Suprapubic skin (tissue), 4 donors: ENCODE measurements around the gene MUC21. TPM values are rescaled to one million over a fixed set of nuclear protein-coding genes. Genes with fewer than 3 reads are reported as not detected.

Experiments used
- DNase-seq, 2 donors: peaks; one replicate each; pipeline ENCODE4 v3.0.0-alpha.2; 2019; ENCODE audit warnings: low spot score in 2 of 2
- H3K27ac ChIP-seq: fragments of 200-600 bp; sonication (generic); one replicate; pipeline ENCODE4 v1.5.1; 2019
- H3K27me3 ChIP-seq: fragments of 200-600 bp; sonication (generic); one replicate; pipeline ENCODE4 v1.5.1; 2019
- H3K36me3 ChIP-seq: fragments of 200-600 bp; sonication (generic); one replicate; pipeline ENCODE4 v1.5.1; 2019
- H3K4me1 ChIP-seq: fragments of 200-600 bp; sonication (generic); one replicate; pipeline ENCODE4 v1.5.1; 2019
- H3K4me3 ChIP-seq: fragments of 200-600 bp; sonication (generic); one replicate; pipeline ENCODE4 v1.5.1; 2019; ENCODE audit warnings: mild to moderate bottlenecking
- H3K9me3 ChIP-seq: fragments of 200-600 bp; sonication (generic); one replicate; pipeline ENCODE4 v1.5.1; 2019
- CTCF ChIP-seq, 2 donors: fragments of 200-600 bp in 1 of 2; fragments of 450-650 bp in 1 of 2; sonication (generic) in 1 of 2; IDR thresholded peaks; one replicate each; pipeline ENCODE4 v1.5.1; 2016 to 2019; ENCODE audit warnings: antibody characterized with exemption in 2 of 2, mild to moderate bottlenecking in 1 of 2, moderate library complexity in 1 of 2
- EP300 ChIP-seq: sonication (generic); formaldehyde crosslinking; IDR thresholded peaks from one replicate; pipeline ENCODE4 v1.6.1; 2017; ENCODE audit warnings: antibody characterized with exemption
- POLR2A ChIP-seq, 2 donors: fragments of 450-650 bp; IDR thresholded peaks; one replicate each; pipeline ENCODE4 v1.6.1; 2017; ENCODE audit warnings: antibody characterized with exemption in 2 of 2, mild to moderate bottlenecking in 2 of 2, moderate library complexity in 2 of 2
- POLR2AphosphoS5 ChIP-seq, 3 donors: sonication (generic); formaldehyde crosslinking; IDR thresholded peaks; one replicate each; pipeline ENCODE4 v1.6.1; 2017; ENCODE audit warnings: antibody characterized with exemption in 3 of 3
- WGBS: methylation state at CpG from one replicate; pipeline ENCODE4 v1.1.5; 2018; 5-methylcytosine and 5-hydroxymethylcytosine counted together
- total RNA-seq, 4 donors: library from RNA; depleted of rRNA; stranded (reverse); fragments of >200 nt; gene quantifications; one replicate each; pipeline ENCODE4 v1.1.0, GENCODE V29; 2016

Gene MUC21
- total RNA-seq, 4 donors from 2014 or later, result 0.38 TPM; not detected in 3

DNA sequence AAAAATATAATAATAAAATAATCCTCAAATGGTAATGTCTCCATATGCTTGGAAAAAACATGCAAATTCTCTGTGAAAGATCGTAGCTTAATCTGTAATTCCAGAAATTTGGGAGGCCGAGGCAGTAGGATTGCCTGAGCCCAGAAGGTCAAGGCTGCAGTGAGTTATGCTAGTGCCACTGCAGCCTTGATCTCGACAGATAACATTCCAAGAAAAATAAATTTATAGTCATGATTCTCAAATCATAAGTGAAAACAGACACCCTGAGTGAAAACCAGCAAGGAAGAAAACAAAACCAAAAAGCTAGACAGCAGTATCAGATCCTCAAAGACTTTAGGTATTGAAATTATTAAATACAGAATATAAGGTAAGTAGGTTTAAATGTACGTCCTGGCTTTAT, 3.8 kb upstream of the MUC21 start:
- Histone ChIP-seq H3K27ac (no peak overlapping the region), H3K36me3 (no peaks in the 10 kb centered on the region), H3K4me3 (no peak overlapping the region), H3K27me3 (no peaks in the 10 kb centered on the region), H3K9me3 (no peaks in the 10 kb centered on the region), H3K4me1 (peaks cover 11% of the 10 kb centered on the region)
- WGBS, result 55% methylated on average over 4 of the region's 4 CpGs
- no peak for TF ChIP-seq POLR2AphosphoS5 (IDR thresholded peaks at IDR 0.05)
- TF ChIP-seq EP300, result no peak
- no peak for TF ChIP-seq CTCF (IDR thresholded peaks at IDR 0.05)
- TF ChIP-seq POLR2A (IDR thresholded peaks at IDR 0.05), result no peak
- DNase-seq, result no peak

DNA sequence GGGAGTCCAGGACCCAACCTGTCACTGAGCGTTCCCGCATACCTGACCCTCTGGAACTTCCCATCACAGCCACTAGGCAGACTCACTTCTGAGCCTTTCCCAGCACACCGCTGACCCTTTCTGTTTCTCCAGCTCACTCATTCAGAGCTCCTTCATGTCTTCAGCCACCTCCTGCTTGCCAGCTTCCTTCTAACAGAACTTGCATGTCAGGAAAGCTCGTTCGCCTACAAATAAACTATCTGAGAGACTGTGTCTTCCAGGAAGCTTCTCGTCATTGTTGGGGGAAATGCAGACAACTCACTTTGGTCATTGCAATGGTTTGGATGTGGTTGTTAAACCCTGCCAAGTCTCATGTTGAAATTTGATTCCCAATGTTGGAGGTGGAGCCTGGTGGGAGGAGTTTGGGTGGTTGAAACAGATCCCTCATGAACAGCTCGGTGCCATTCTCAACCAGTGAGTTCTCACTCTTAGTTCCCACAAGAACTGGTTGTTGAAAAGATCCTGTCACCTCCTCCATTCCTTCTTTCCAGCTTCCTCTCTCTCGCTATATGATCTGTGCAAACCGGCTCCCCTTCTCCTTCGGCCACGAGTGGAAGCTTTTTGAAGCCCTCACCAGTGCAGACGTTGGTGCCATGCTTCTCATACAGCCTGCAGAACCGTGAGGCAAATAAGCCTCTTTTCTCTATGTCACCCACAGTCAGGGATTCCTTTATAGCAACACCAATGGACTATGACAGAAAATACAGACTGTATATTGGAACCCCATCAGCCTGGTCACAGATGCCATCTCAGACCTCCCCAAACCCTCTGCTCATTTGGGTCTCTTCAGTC, 1.4 kb upstream of the MUC21 start:
- H3K4me3 ChIP-seq, result peak overlapping the region; percentile 14
- H3K27ac ChIP-seq, result no peak overlapping the region

DNA sequence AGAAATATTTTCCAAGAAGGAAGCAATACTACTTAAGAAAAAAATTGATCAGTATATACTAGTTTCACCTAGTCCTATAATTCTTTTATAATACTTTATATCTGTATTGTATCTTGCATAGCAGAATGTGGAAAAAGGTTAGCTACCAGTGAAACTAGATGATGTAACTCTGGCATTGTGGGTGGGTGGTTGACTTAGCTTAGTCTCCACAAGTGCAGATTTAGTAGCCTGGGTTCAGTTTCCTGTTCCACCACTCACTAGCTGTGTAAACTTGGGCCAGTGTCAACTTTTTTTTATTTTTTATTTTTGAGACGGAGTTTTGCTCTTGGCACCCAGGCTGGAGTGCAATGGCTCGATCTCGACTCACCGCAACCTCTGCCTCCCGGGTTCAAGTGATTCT, 2.0 kb downstream of the MUC21 start:
- 78% methylated on average over 5 of the region's 5 CpGs for WGBS
- Histone ChIP-seq H3K9me3 (no peaks in the 10 kb centered on the region), H3K27ac (no peak overlapping the region), H3K4me3 (no peak overlapping the region), H3K4me1 (peaks cover 11% of the 10 kb centered on the region), H3K27me3 (peaks cover 4% of the 10 kb centered on the region), H3K36me3 (no peaks in the 10 kb centered on the region)
- TF ChIP-seq POLR2A (IDR thresholded peaks at IDR 0.05), result no peak
- TF ChIP-seq EP300, result no peak
- TF ChIP-seq POLR2AphosphoS5 (IDR thresholded peaks at IDR 0.05), result no peak
- no peak for TF ChIP-seq CTCF (IDR thresholded peaks at IDR 0.05)
- DNase-seq, result no peak

More for the DNA sequence above, 1.4 kb upstream of the MUC21 start:
- TF ChIP-seq EP300 (no peak), POLR2AphosphoS5 (IDR thresholded peaks at IDR 0.05) (no peak), POLR2A (IDR thresholded peaks at IDR 0.05) (no peak), CTCF (IDR thresholded peaks at IDR 0.05) (no peak)
- Histone ChIP-seq H3K9me3 (no peaks in the 10 kb centered on the region), H3K4me1 (peaks cover 11% of the 10 kb centered on the region), H3K27me3 (no peaks in the 10 kb centered on the region), H3K36me3 (no peaks in the 10 kb centered on the region)
- 13% methylated on average over 13 of the region's 13 CpGs for WGBS
- DNase-seq, result no peak

GRCh38 chr6:30987304-30987703, 3.8 kb downstream of the MUC21 start:
- TF ChIP-seq EP300, result no peak
- TF ChIP-seq POLR2A (IDR thresholded peaks at IDR 0.05), result no peak
- no peak overlapping the region for H3K27ac ChIP-seq
- no peak overlapping the region for H3K4me3 ChIP-seq
- no peaks in the 10 kb centered on the region for H3K9me3 ChIP-seq
- no peaks in the 10 kb centered on the region for H3K36me3 ChIP-seq
- peaks cover 4% of the 10 kb centered on the region for H3K4me1 ChIP-seq
- 77% methylated on average over 4 of the region's 6 CpGs for WGBS
- H3K27me3 ChIP-seq, result peaks cover 4% of the 10 kb centered on the region
- DNase-seq, result no peak

DNA sequence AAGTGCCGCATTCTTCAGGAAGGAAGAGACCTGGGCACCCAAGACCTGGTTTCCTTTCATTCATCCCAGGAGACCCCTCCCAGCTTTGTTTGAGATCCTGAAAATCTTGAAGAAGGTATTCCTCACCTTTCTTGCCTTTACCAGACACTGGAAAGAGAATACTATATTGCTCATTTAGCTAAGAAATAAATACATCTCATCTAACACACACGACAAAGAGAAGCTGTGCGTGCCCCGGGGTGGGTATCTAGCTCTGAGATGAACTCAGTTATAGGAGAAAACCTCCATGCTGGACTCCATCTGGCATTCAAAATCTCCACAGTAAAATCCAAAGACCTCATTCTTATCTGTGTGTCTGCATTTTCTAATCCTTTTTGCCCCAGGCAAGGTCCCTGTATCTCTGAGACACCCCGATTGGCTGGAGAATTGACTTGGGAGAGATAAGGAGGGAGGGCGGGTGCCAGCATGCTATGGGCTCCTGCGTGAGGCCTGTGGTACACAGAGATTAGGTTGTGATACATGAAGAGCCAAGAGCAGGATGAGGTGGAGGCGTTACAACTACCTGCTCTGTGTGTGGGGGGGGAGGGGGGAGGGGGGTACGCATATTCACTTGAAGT, 4.8 kb downstream of the MUC21 start:
- 64% methylated on average over 9 of the region's 9 CpGs for WGBS

More for the DNA sequence above, 4.8 kb downstream of the MUC21 start:
- Histone ChIP-seq H3K4me1 (no peaks in the 10 kb centered on the region), H3K36me3 (no peaks in the 10 kb centered on the region), H3K27me3 (peaks cover 4% of the 10 kb centered on the region), H3K4me3 (no peak overlapping the region), H3K9me3 (no peaks in the 10 kb centered on the region), H3K27ac (no peak overlapping the region)
- TF ChIP-seq POLR2A (IDR thresholded peaks at IDR 0.05), result no peak
- no peak for TF ChIP-seq CTCF (IDR thresholded peaks at IDR 0.05)
- TF ChIP-seq EP300, result no peak
- no peak for DNase-seq
